HG02884 (cell line): Measurements from ENCODE around the gene TMEM135.
"Not testable (repeated sequence)": the region's sequence is repeated elsewhere in the genome, so short reads cannot be mapped to it uniquely, and the experiment has no call there.

Source experiments
- ATAC-seq: cut with Tn5 transposase; IDR thresholded peaks from one replicate; pipeline ENCODE4 v1.9.1; 2021; ENCODE audit warnings: mild to moderate bottlenecking, moderate library complexity; ENCODE audit not compliant: unreplicated experiment

Gene TMEM135

DNA sequence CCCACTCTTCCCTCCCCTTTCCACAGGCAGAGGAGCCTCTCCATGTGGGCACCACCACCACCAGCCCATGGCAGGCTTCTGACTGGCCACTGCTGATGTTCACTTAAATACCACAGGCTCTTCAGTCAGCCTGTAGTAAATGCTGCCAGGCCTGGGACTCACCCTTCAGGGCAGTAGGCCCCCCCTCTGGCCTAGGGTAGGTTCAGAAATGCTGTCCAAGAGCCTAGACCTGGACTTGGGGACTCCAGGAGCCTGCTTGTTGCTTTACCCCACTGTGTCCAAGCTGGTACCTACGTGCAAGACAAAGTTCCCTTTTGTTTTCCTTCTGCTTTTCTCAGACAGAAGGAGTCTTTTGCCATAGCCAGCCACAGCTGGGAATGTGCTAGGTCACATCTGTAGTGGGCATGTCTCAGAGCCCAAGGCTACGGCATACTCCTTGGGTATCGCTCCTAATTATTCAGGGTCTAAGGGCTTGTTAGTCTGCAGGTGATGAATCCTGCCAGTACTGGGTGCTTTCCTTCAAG is 38.6 kb downstream of the TMEM135 start:
- no peak for ATAC-seq

GRCh38 chr11:87076874-87077429 is 39.2 kb downstream of the TMEM135 start:
- no peak for ATAC-seq

DNA sequence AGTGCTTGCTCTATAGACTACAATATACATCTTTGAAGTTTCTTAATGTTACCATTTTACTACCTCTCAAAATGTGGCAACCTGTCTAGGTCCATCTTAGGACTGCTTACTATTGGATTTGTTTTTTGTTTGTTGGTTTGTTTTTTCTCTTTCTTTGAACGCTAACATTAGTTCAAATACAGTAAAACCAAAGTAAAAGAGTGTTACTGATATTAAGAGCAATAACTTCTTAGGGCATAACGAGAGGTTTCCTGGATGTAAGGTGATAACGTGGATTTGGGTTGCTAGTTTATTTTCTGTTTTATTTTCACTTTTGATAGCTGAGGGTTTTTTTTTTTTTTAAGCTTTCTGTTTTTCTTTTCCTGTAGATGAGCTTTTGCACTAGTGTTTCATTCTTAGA is 43.6 kb downstream of the TMEM135 start:
- ATAC-seq: peak; percentile 70

- no peak for ATAC-seq
Observed at GRCh38 chr11:87082590-87082989, 44.9 kb downstream of the TMEM135 start.

GRCh38 chr11:87083029-87083428 is 45.3 kb downstream of the TMEM135 start:
- ATAC-seq: no peak

DNA sequence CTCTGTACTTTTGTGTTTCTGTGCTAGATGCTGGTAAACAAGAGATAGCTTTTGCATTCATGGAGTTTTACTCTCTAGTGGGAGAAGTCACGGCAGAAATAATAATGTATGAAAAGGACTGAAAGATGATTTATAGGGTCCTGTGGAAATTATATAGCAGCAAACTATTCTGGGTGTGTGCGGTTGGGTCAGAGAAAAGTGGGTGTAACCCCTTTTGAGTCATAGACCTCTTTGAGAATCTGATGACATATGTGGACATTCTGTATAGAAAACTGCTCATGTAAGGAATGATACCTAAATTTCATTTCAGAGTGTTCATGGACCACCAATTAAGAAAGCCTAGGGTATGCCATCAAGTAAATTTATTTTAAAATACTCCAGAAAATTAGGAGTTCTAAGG is 54.4 kb downstream of the TMEM135 start:
- ATAC-seq: no peak

GRCh38 chr11:87092567-87092966 is 54.8 kb downstream of the TMEM135 start:
- ATAC-seq: no peak

DNA sequence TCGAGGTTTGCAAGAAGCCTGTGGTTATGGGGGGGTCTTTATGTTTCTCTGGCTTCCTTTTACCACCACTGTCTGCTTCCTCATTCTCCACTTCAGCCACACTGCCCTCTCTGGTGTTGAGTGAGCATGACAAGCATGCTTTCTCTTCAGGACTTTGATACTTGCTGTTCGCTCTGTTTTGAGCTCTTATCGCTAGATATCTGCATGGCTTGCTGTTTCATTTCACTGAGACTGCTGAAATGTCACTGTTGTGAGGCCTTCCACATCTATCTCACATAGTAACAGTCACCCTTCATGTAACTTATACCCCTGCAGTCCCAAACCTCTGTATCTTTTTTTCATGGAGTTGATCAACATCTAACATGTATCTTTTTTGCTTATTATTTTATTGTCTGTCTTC is 59.8 kb downstream of the TMEM135 start:
- peak; percentile 80 for ATAC-seq

GRCh38 chr11:87101956-87102580 is 64.3 kb downstream of the TMEM135 start:
- no peak for ATAC-seq

- ATAC-seq: not testable (repeated sequence)
Observed at GRCh38 chr11:87105826-87106225, 68.1 kb downstream of the TMEM135 start.

- not testable (repeated sequence) for ATAC-seq
Observed at GRCh38 chr11:87107379-87107778, 69.6 kb downstream of the TMEM135 start.

- no peak for ATAC-seq
Observed at GRCh38 chr11:87110443-87111131, 72.9 kb downstream of the TMEM135 start.

GRCh38 chr11:87114093-87114492 is 76.4 kb downstream of the TMEM135 start:
- ATAC-seq: no peak

- ATAC-seq: no peak
Observed at GRCh38 chr11:87116185-87116584, 78.5 kb downstream of the TMEM135 start.

DNA sequence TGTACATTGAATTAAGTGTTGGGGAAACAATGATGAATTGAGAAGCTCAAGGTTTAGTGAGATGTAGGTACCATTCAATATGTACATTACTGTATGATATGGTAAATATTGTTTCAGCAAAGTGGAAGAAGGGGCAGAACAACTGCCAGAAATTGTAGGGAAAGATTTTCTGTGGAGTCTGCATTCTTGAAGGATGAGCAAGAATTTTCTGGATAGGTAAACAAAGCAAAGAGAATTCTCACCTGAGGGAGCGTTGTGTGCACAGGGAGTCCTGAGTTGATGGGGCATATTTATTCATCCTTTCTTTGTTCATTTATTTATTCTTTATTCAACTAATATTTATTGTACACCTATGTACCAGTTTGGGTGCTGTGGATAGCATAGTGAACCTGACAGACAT is 83.2 kb downstream of the TMEM135 start:
- ATAC-seq: no peak

DNA sequence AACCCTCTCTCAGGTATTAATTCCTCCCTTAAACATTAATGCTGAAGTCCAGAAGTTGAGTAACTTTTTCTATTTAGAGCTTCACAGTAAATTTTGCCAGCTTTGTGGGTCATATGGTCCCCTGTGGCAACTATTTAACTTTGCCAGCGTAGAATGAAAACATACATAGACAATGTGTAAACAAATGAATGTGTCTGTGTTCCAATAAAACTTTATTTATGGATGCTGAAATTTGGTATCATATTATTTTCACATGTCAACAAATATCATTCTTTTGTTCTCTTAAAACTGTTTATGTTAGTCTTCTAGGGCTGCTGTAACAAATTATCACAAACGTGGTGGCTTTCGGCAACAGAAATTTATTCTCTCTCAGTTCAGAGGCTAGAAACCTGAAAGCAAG is 85.1 kb downstream of the TMEM135 start:
- no peak for ATAC-seq

DNA sequence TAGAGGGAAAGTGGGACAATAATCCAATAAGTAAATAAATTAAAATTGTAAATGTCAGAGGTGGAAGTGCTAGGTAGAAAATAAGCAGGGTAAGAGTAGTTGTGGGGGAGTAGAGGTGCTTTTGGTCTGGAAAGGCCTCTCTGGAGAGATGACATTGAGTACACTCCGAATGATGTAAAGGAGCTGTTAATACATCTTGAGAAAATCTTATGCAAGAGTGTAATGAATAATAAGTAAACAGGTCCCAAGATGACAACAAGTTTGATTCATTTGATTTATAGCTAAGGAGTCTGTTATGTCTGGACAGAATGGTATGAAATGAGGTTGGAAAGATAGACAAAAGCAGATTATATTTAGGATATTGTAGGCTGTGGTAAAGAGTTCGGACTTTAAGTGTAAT is 87.5 kb downstream of the TMEM135 start:
- ATAC-seq: no peak

DNA sequence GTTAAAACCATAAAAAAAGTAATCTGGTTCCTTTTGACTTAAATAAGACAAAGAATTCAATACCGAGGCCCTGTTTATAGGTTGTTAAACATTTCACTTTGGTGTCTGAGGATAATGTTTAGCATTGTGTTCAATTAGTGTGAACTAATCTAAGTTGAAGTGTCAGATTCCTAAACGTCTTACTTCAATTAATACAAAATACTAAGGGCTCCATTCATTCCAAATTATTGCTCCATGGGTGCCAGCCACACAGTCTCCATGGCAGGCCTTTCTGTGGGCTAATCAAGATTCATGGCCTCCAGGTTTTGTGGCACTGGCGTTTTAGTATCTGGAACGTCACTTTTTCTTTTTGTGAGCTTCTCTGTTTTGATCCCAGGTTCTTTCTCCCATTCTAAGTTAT is 89.4 kb downstream of the TMEM135 start:
- no peak for ATAC-seq

DNA sequence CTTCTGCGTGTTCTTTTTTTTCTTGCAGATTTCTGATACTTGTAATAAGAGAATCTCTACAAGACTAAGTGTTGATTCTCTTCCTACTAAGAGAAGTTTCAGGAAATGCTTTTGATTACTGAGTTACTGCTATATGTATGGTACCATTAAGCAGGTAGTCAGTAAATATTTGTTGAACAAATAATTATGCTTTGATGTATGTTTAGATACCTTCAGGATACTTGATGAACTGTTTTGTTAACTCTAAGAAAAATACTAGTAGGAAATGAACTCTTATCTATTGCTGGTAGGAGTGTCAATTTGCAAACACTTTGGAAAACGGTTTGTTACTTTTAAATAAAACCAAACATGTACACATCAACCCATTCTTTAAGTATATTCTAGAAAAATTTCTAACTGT is 90.6 kb downstream of the TMEM135 start:
- no peak for ATAC-seq

GRCh38 chr11:87134524-87135106 is 96.9 kb downstream of the TMEM135 start:
- no peak for ATAC-seq

GRCh38 chr11:87136236-87136635 is 98.5 kb downstream of the TMEM135 start:
- no peak for ATAC-seq

DNA sequence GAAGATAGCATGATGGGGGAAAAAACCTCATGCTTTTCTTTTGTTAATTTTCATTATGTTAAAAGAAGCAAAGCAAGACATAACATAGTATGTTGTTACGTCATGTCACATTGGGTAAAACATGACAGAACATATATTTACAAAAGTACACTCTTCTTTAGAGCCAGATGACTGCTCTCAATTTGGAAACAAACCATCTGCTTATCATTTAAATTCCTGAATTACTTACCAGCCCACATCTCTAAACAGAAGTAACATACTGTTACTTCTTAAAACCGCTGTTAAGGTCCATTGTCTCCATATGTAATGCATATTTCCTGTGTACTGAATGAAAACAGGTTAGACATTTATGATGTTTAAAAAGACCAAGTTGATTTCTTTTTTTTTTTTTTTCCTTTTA is 100.0 kb downstream of the TMEM135 start:
- ATAC-seq: no peak
